Subcutaneous abdominal adipose tissue (tissue), 5 donors: Measurements from ENCODE around the gene PODNL1.

Experiments
- H3K27ac ChIP-seq: one replicate; pipeline ENCODE4 v1.7.0; 2013; ENCODE audit warnings: low read depth, mild to moderate bottlenecking, inconsistent platforms, low read length, moderate library complexity
- H3K27me3 ChIP-seq, 5 donors: one replicate each; pipeline ENCODE4 v1.7.0; 2013; ENCODE audit warnings: low read length in 5 of 5, inconsistent platforms in 1 of 5; ENCODE audit not compliant: control insufficient read depth in 5 of 5, insufficient read depth in 4 of 5
- H3K36me3 ChIP-seq, 5 donors: one replicate each; pipeline ENCODE4 v1.7.0; 2013; ENCODE audit warnings: low read length in 5 of 5; ENCODE audit not compliant: control insufficient read depth in 5 of 5, insufficient read depth in 5 of 5
- H3K4me1 ChIP-seq, 5 donors: one replicate each; pipeline ENCODE4 v1.7.0; 2013; ENCODE audit warnings: low read length in 5 of 5, mild to moderate bottlenecking in 3 of 5, moderate library complexity in 1 of 5; ENCODE audit not compliant: control insufficient read depth in 5 of 5, insufficient read depth in 5 of 5
- H3K4me3 ChIP-seq, 5 donors: one replicate each; pipeline ENCODE4 v1.7.0; 2013; ENCODE audit warnings: low read length in 5 of 5, low read depth in 1 of 5
- H3K9ac ChIP-seq, 5 donors: one replicate each; pipeline ENCODE4 v1.7.0; 2013; ENCODE audit warnings: low read length in 5 of 5, mild to moderate bottlenecking in 4 of 5, moderate library complexity in 3 of 5
- H3K9me3 ChIP-seq, 5 donors: one replicate each; pipeline ENCODE4 v1.7.0; 2013; ENCODE audit warnings: low read length in 5 of 5; ENCODE audit not compliant: control insufficient read depth in 5 of 5
- donor health status: healthy.
- donor health status: healthy.
- donor health status: healthy.
- donor health status: healthy.
- donor health status: healthy.

Gene PODNL1

GRCh38 chr19:13885826-13886365 is 52.3 kb downstream of the PODNL1 start:
- Histone ChIP-seq H3K4me1 (peaks cover 0 to 22% (median 9%) of the 10 kb centered on the region in 5 donors), H3K27me3 (peaks cover 0 to 3% (median 0%) of the 10 kb centered on the region in 5 donors), H3K9ac (no peak overlapping the region), H3K27ac (no peak overlapping the region), H3K36me3 (no peaks in the 10 kb centered on the region), H3K9me3 (no peaks in the 10 kb centered on the region), H3K4me3 (no peak overlapping the region)

GRCh38 chr19:13884726-13885591 is 53.3 kb downstream of the PODNL1 start:
- H3K9me3 ChIP-seq, result no peaks in the 10 kb centered on the region
- no peak overlapping the region for H3K4me3 ChIP-seq
- peaks cover 0 to 29% (median 15%) of the 10 kb centered on the region in 5 donors for H3K4me1 ChIP-seq
- H3K9ac ChIP-seq, result no peak overlapping the region
- H3K27ac ChIP-seq, result no peak overlapping the region
- no peaks in the 10 kb centered on the region for H3K36me3 ChIP-seq
- peaks cover 0 to 3% (median 0%) of the 10 kb centered on the region in 5 donors for H3K27me3 ChIP-seq

GRCh38 chr19:13883516-13884064 is 54.6 kb downstream of the PODNL1 start:
- no peak overlapping the region for H3K4me3 ChIP-seq
- H3K27ac ChIP-seq, result no peak overlapping the region

GRCh38 chr19:13882836-13883235 is 55.4 kb downstream of the PODNL1 start:
- Histone ChIP-seq H3K27me3 (peaks cover 0 to 2% (median 0%) of the 10 kb centered on the region in 5 donors), H3K36me3 (no peaks in the 10 kb centered on the region), H3K9ac (no peak overlapping the region), H3K9me3 (no peaks in the 10 kb centered on the region), H3K4me3 (no peak overlapping the region), H3K27ac (no peak overlapping the region), H3K4me1 (peaks cover 0 to 32% (median 20%) of the 10 kb centered on the region in 5 donors)

More at GRCh38 chr19:13883516-13884064, 54.6 kb downstream of the PODNL1 start:
- H3K9ac ChIP-seq, result no peak overlapping the region
- no peaks in the 10 kb centered on the region for H3K36me3 ChIP-seq
- H3K9me3 ChIP-seq, result no peaks in the 10 kb centered on the region
- H3K4me1 ChIP-seq, result peaks cover 0 to 32% (median 20%) of the 10 kb centered on the region in 5 donors
- H3K27me3 ChIP-seq, result peaks cover 0 to 2% (median 0%) of the 10 kb centered on the region in 5 donors

GRCh38 chr19:13882419-13882795 is 55.8 kb downstream of the PODNL1 start:
- Histone ChIP-seq H3K9me3 (no peaks in the 10 kb centered on the region), H3K27me3 (peaks cover 0 to 2% (median 0%) of the 10 kb centered on the region in 5 donors), H3K4me3 (no peak overlapping the region), H3K4me1 (peaks cover 0 to 32% (median 20%) of the 10 kb centered on the region in 5 donors), H3K36me3 (no peaks in the 10 kb centered on the region), H3K9ac (peak overlapping the region in 1 of 5 donors; percentile 12), H3K27ac (no peak overlapping the region)

- Histone ChIP-seq H3K9ac (peak overlapping the region in 1 of 5 donors; percentile 12), H3K36me3 (no peaks in the 10 kb centered on the region), H3K27me3 (peaks cover 0 to 2% (median 0%) of the 10 kb centered on the region in 5 donors), H3K4me3 (no peak overlapping the region), H3K27ac (peak overlapping the region; percentile 54), H3K4me1 (peaks cover 0 to 28% (median 20%) of the 10 kb centered on the region in 5 donors), H3K9me3 (no peaks in the 10 kb centered on the region)
Measured at GRCh38 chr19:13881692-13882418, 56.4 kb downstream of the PODNL1 start.

GRCh38 chr19:13881251-13881691 is 56.9 kb downstream of the PODNL1 start:
- H3K27me3 ChIP-seq, result peaks cover 0 to 2% (median 0%) of the 10 kb centered on the region in 5 donors
- H3K9me3 ChIP-seq, result no peaks in the 10 kb centered on the region
- no peak overlapping the region for H3K4me3 ChIP-seq
- H3K9ac ChIP-seq, result no peak overlapping the region
- no peaks in the 10 kb centered on the region for H3K36me3 ChIP-seq
- H3K4me1 ChIP-seq, result peaks cover 0 to 28% (median 20%) of the 10 kb centered on the region in 5 donors
- H3K27ac ChIP-seq, result peak overlapping the region; percentile 54
